NCI-H1694 (cell line): Measurements from ENCODE around the gene PARD3.
"Not testable (repeated sequence)": the region's sequence is repeated elsewhere in the genome, so short reads cannot be mapped to it uniquely, and the experiment has no call there.

Experiments used
- DNase-seq: peaks from one replicate; lab custom pipeline; 2025; lab: John Stamatoyannopoulos, UW

The PARD3 gene

DNA sequence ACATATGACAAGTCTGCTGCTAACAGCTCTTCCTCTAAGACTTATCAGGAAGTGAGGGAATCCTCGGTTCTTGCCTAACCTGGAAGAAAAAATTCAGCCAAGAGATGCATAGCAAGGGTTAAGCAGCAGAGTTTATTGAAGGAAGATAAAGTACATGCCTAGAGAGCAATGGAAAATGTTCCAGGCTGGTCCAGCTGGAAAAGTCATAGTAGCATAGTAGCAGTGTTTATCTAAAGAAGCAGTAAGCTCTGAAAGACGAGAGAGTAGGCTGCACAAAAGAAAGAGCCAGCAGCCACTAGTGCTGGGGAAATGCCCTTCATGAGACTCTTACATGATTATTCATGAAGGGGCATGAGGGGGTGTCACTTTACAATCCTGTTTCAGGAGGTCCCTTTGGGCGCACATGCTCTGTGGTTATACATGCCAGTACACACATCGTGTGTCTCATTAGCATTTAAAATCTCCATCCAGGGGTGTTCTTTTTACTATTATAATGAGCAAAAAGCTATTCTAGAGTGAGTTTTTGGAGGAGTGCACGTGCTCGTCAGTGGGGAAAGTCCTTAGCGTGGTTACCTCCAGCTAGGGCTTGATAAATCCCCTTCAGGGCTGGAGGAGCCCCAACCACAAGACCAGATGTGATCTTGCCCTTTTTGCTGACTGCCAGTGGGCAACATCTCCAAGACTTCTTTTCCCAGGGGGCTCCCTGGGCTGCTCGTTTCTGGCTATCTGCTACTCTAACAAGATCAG is 716.1 kb downstream of the PARD3 start:
- no peak for DNase-seq

DNA sequence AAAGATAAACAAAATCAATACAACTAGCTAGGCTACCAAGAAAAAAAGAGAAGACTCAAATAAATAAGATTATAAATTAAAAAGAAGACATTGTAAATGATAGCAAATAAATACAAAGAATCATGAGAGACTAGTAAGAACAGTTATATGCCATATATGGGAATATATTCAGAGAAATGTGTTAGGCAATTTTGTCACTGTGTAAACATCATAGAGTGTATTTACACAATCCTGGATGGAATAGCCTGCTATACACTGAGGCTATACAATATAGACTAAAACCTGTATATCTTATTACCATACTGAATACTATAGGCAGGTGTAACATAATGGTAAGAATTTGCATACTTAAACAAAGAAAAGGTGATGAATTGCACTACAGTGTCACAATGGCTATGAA is 717.4 kb downstream of the PARD3 start:
- DNase-seq: no peak

GRCh38 chr10:34094961-34095360 is 720.1 kb downstream of the PARD3 start:
- no peak for DNase-seq

DNA sequence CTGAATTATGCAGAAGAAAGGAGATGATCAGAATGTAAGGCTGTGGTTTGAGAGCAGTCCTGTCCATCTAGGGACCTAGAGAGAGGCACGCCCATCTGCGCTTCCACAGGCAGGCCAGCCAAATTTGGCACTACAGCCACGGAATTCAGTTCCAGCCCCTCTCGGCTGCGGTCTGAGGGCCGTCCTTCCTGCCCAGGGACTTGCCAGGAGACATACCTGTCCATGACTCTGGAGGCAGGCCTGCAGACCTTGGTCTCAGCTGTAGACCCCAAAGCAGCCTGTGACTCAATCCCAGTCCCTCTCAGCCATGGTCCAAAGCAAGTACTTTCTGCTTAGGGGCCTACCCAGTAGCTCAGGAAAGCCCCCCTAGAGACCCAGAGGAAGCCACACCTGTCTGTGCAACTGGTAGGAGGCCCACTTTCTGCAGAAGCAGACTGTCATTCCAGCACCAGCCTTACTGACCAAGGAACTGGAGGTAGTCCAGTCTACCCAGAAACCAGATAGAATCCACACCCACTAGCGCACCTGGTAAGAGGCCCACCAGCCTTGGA is 720.9 kb downstream of the PARD3 start:
- DNase-seq: no peak

DNA sequence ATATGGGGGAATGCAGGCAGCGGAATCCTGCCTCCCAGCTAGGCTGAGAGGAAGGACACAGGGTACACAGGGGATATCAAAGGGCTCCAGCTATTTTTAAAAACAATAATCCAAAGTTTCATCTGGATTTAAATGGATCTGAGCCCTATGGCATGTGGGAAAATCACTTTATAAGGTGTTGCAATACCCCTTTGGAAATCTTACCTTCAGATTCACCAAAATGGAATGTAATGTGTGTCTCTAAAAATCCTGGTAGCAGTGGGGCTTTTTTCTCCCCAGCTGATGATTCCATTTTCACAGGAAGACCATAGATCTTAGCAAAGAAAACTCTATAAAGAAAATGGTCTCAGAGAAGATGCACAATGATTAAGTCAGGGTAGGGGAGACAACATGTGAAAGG is 722.2 kb downstream of the PARD3 start:
- DNase-seq: no peak

- no peak for DNase-seq
Measured at GRCh38 chr10:34091635-34092195, 723.4 kb downstream of the PARD3 start.

DNA sequence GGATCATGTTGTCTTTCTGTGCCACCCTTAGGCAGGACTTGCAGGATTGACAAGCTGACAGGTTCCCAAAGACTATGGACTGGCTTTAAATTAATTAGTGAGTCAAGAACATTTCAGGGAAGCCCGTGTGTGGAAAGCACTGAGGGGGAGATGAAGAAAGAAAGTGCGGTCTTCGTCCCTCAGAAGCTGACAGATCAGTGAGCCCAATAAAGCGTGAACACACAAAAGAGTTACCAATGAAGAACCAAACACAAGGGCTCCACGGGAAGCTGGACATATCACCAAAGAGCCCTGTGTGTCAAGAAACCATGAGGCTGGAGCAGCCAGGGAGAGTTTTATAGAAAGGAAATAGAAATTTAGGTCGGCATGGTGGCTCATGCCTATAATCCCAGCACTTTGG is 725.8 kb downstream of the PARD3 start:
- DNase-seq: no peak

- DNase-seq: no peak
Measured at GRCh38 chr10:34088208-34088794, 726.8 kb downstream of the PARD3 start.

GRCh38 chr10:34087095-34087418 is 728.0 kb downstream of the PARD3 start:
- DNase-seq: no peak

DNA sequence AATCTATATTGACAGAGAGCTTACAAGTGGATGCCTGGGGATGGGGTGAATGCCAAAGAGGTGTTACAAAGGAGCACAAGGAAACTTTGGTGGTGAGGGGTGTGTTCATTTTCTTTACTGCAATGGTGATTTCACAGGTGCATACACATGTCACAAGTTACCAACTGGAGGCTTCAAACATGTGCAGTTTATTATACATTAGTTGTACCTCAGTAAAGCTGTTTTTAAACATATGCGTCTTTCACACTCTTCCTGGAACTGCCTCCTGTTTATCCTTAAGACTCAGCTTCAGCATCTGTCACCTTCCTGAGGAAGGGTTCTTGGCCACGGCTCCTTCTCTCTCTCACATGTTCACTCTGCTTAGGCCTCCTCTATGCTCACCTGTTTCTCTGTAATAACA is 731.5 kb downstream of the PARD3 start:
- DNase-seq: no peak

- DNase-seq: no peak
Measured at GRCh38 chr10:34081948-34082347, 733.1 kb downstream of the PARD3 start.

DNA sequence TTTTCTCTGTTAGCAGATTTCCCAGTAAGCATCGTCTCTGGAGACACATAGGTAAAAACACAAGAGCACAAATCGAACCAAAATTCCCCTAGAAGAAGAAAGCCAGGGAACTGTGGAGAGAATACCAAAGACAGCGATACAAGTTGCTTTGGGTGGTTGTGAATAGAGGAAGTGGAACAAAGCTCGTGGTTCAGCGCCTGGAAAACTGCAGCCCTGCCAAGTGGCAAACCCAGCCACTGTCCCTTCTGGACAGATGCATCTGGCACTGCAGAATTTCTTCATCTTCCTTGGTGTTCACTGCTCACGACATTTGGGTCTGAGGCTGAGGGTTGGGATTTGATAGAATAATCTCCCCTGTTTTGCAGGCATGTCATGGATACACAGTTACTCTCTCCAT is 733.8 kb downstream of the PARD3 start:
- no peak for DNase-seq

GRCh38 chr10:34080485-34081346 is 734.4 kb downstream of the PARD3 start:
- DNase-seq: no peak

DNA sequence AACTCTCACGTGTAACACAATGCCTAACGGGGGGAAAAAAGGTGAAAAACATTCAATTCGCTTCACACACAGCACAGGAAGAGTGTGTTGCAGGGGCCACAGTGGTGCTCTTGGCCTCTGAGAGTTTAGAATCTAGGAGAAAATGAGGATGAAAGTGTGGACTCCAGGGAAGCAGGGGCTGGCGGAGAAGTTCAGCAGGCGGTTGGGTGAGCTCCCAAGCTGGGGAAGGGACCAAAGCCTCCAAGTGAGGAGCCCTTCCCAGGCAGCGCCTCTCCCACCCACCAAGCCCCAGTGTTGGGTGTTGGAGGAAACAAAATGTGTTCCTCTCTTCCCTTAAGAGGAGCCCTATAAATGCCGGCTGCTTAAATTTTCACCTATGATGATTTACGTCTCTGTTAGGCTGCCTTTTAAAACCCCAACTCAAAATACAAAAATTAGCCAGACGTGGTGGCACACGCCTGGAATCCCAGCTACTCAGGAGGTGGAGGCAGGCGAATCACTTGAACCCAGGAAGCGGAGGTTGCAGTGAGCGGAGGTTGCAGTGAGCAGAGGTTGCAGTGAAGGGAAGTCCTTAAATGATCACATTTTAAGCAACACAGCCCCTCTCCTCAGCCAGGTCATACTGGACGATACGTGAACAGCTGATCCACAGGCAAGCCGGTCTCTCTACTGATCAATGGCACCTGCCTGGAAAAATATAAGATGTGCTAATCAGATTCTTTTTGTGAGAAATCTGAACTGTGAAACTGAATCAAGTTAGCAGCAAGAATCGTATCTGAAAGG is 735.2 kb downstream of the PARD3 start:
- no peak for DNase-seq

GRCh38 chr10:34078745-34079470 is 736.2 kb downstream of the PARD3 start:
- DNase-seq: no peak

- no peak for DNase-seq
Measured at GRCh38 chr10:34078017-34078744, 736.9 kb downstream of the PARD3 start.

GRCh38 chr10:34076443-34076842 is 738.7 kb downstream of the PARD3 start:
- DNase-seq: no peak

GRCh38 chr10:34075254-34075926 is 739.7 kb downstream of the PARD3 start:
- DNase-seq: no peak

- no peak for DNase-seq
Measured at GRCh38 chr10:34074051-34074450, 741.0 kb downstream of the PARD3 start.

- not testable (repeated sequence) for DNase-seq
Measured at GRCh38 chr10:34067741-34068140, 747.4 kb downstream of the PARD3 start.
